WI38 (cell line): ENCODE results near the gene ZNF354C.

Experiments
- H3K4me3 ChIP-seq: 2 replicates; pipeline ENCODE4 v1.5.1; 2011; ENCODE audit warnings: low read depth, mild to moderate bottlenecking, control low read depth, low read length
- TF ChIP-seq, protein P1 (sequence below): IDR thresholded peaks from 2 replicates; pipeline ENCODE4 v1.5.1; 2012; ENCODE audit warnings: low read depth, mild to moderate bottlenecking, control low read depth, low read length

Gene ZNF354C

DNA sequence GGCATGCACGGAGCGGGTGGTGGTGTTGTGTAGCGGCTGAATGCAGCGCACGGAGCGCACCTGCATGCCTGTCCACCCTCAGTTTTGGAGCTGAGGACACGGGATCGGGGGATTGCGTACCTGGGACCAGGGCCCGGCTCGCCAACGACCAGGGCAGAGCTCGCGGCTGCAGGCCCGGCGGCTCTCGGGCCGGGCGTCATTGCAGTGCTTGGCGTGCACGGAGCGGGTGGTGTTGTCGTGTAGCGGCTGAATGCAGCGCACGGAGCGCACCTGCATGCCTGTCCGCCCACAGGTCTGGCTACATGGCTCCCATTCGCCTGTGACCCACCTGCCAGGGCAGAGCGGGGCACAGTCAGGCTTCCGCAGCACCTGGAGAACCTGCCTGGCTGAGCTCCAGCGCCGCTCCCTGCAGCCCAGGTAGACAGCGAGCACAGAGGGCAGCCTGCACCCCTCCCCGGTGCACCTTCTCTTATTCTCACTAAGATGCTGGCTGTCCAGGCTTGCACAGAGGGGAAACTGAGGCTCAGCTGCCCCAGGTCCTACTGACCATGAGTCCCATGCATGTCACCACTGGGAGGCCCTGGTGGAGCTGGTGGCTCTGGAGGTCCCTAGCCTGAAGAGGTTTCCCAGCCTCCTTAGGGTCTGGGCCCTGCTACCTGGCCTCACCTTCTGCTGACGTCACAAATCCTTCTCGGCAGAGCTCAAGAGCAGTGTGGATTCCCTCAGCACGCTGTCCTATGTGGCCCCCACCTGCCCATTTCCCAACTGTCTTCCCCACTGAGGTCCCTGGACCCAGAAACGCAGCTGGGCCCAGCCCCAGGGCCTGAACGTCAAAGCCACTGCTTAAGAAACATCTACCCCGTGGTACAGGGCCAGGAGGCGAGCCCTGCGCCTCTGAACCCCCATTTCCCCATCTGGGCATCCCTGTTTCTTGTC is 64.9 kb downstream of the ZNF354C start:
- no peak overlapping the region for H3K4me3 ChIP-seq
- TF ChIP-seq, protein P1, sequence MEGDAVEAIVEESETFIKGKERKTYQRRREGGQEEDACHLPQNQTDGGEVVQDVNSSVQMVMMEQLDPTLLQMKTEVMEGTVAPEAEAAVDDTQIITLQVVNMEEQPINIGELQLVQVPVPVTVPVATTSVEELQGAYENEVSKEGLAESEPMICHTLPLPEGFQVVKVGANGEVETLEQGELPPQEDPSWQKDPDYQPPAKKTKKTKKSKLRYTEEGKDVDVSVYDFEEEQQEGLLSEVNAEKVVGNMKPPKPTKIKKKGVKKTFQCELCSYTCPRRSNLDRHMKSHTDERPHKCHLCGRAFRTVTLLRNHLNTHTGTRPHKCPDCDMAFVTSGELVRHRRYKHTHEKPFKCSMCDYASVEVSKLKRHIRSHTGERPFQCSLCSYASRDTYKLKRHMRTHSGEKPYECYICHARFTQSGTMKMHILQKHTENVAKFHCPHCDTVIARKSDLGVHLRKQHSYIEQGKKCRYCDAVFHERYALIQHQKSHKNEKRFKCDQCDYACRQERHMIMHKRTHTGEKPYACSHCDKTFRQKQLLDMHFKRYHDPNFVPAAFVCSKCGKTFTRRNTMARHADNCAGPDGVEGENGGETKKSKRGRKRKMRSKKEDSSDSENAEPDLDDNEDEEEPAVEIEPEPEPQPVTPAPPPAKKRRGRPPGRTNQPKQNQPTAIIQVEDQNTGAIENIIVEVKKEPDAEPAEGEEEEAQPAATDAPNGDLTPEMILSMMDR, result no peak

DNA sequence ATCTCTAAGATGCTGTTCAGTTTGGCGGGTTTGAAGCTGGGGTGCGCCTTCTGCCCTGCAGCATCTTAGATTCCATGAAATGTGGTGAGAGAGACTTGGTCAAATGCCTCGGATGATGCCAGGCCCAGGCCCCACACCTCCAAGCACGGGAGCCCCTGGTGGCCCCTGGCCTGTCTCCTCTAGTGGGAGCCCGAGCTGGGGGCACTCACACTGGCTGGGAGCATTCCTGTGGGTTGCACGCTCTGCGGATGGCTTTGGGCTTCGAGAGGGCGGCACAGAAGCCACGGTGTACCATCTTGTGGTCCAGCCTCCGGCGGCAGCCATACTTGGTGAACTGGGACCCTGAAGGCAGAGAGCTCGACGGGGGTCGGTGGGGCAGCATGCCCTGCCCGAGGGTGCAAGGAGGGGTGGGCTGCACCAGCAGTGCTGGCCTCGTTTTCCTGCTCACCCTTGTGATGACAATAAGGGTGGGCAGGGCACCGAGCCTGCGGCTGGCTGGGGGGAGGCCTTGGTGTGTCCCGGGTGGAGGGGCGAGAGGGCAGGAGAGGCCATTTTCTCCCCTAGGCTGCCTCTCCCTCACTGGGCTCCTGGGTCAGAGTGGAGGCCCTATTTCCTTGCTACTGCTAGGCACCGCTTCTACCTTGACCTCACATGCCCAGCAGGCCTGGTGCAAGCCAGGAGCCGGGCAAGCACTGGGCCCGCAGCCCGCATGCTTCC is 65.8 kb downstream of the ZNF354C start:
- TF ChIP-seq, protein P1, result no peak
- H3K4me3 ChIP-seq, result no peak overlapping the region

DNA sequence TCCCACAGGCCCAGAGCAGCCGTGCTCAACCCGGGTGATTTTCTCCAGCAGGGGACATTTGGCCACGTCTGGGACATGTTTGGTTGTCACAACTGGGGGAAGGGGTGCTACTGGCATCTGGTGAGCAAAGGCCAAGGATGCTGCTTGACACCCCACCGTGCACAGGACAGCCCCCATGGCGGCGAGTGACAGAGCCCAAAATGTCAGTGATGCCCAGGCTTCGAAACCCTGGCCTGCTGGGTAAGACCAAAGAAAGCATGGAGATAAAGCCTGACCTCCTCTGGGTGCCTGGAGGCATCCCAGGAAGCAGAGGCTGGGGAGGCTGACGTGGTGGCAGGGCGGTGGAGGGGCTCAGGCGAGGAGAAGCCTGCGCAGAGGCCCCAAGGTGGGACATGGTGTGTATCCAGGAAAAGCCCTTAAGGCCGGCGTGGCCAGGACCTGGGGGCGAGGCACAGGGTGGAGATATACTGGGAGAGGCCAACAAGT is 66.4 kb downstream of the ZNF354C start:
- no peak overlapping the region for H3K4me3 ChIP-seq
- TF ChIP-seq, protein P1, result no peak

GRCh38 chr5:179127136-179128040 is 67.2 kb downstream of the ZNF354C start:
- TF ChIP-seq, protein P1, result no peak
- H3K4me3 ChIP-seq, result no peak overlapping the region

DNA sequence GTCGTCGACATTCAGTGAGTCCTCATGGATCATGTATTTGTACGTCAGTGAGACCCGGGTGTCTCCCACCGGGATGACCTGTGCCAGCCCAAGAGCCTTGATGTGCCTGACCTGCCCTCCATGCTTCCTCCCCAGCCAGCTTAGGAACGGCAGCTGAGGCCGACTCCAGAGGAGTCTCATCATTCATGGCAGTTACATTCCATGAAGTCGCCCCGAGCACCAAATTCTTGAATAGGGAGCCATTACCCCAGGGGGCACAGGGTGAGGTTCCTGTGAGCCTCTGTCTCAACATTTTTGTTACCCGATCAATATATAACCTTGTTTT is 67.8 kb downstream of the ZNF354C start:
- TF ChIP-seq, protein P1, result no peak

GRCh38 chr5:179128976-179129375 is 68.8 kb downstream of the ZNF354C start:
- TF ChIP-seq, protein P1, result no peak
- H3K4me3 ChIP-seq, result no peak overlapping the region

More for the DNA sequence above, 67.8 kb downstream of the ZNF354C start:
- H3K4me3 ChIP-seq, result no peak overlapping the region
